Right atrium auricular region (tissue), 2 donors: Measurements from ENCODE around the gene RIMS1. TPM values are rescaled to one million over a fixed set of nuclear protein-coding genes. Genes with fewer than 3 reads are reported as not detected.

Source experiments
- DNase-seq: peaks from one replicate; pipeline ENCODE4 v3.0.0-alpha.2; 2019; ENCODE audit warnings: low spot score
- H3K27ac ChIP-seq, 2 donors: fragments of 200-600 bp; sonication (generic); 1 replicate in 1 of 2; 2 replicates in 1 of 2; pipeline ENCODE4 v1.5.1; 2016 to 2019
- H3K27me3 ChIP-seq, 2 donors: fragments of 200-600 bp; sonication (generic); one replicate each; pipeline versions ENCODE4 v1.5.1 to v1.6.0; 2017 to 2019
- H3K36me3 ChIP-seq: fragments of 200-600 bp; sonication (generic); one replicate; pipeline ENCODE4 v1.5.1; 2016
- H3K4me1 ChIP-seq, 2 donors: fragments of 200-600 bp; sonication (generic); one replicate each; pipeline versions ENCODE4 v1.5.1 to v1.6.0; 2017 to 2019
- H3K4me3 ChIP-seq, 2 donors: fragments of 200-600 bp; sonication (generic); 1 replicate in 1 of 2; 2 replicates in 1 of 2; pipeline ENCODE4 v1.5.1; 2017 to 2019; ENCODE audit warnings: mild to moderate bottlenecking in 1 of 2, moderate library complexity in 1 of 2
- H3K9me3 ChIP-seq, 2 donors: fragments of 200-600 bp; sonication (generic); one replicate each; pipeline ENCODE4 v1.5.1; 2019
- total RNA-seq, 2 donors: library from RNA; depleted of rRNA; stranded (reverse); fragments of >200 nt; gene quantifications; one replicate each; pipeline ENCODE4 v1.1.0, GENCODE V29; 2016
- TF ChIP-seq, protein P1 (sequence below), 2 donors: fragments of 200-600 bp; sonication (generic); IDR thresholded peaks; one replicate each; pipeline ENCODE4 v1.5.1; 2019; ENCODE audit warnings: antibody characterized with exemption in 2 of 2

The RIMS1 gene
- total RNA-seq, 2 donors from 2014 or later = 0.55 to 1.3 TPM

DNA sequence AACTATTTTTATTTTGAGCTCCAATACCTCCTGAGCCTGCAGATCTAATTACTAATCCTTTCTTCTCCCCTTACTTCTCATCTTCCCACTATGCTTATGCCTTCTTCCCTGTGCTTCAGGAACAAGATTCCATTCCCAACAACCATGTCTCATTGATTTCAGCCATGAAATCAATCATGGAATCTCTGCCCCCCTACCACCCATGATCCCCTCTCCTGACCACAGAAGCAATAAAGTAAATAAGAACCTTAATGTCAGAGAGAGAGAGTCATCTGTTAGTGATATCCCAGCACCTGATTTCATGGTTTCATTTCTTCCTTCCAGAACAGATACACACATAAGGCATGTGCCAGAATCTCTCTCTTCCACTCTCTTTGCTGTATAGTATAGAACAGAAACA is 395.9 kb downstream of the RIMS1 start:
- DNase-seq = no peak
- Histone ChIP-seq H3K4me1 (no peaks in the 10 kb centered on the region), H3K27ac (no peak overlapping the region), H3K9me3 (no peaks in the 10 kb centered on the region), H3K36me3 (no peaks in the 10 kb centered on the region), H3K4me3 (no peak overlapping the region), H3K27me3 (no peaks in the 10 kb centered on the region)
- TF ChIP-seq, protein P1, sequence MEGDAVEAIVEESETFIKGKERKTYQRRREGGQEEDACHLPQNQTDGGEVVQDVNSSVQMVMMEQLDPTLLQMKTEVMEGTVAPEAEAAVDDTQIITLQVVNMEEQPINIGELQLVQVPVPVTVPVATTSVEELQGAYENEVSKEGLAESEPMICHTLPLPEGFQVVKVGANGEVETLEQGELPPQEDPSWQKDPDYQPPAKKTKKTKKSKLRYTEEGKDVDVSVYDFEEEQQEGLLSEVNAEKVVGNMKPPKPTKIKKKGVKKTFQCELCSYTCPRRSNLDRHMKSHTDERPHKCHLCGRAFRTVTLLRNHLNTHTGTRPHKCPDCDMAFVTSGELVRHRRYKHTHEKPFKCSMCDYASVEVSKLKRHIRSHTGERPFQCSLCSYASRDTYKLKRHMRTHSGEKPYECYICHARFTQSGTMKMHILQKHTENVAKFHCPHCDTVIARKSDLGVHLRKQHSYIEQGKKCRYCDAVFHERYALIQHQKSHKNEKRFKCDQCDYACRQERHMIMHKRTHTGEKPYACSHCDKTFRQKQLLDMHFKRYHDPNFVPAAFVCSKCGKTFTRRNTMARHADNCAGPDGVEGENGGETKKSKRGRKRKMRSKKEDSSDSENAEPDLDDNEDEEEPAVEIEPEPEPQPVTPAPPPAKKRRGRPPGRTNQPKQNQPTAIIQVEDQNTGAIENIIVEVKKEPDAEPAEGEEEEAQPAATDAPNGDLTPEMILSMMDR (IDR thresholded peaks at IDR 0.05) = no peak

GRCh38 chr6:72283571-72283970 is 397.2 kb downstream of the RIMS1 start:
- H3K36me3 ChIP-seq = no peaks in the 10 kb centered on the region
- H3K4me3 ChIP-seq = no peak overlapping the region
- no peaks in the 10 kb centered on the region for H3K9me3 ChIP-seq
- no peaks in the 10 kb centered on the region for H3K4me1 ChIP-seq
- no peak for DNase-seq
- no peak overlapping the region for H3K27ac ChIP-seq
- H3K27me3 ChIP-seq = no peaks in the 10 kb centered on the region
- TF ChIP-seq, protein P1 (IDR thresholded peaks at IDR 0.05) = no peak

GRCh38 chr6:72286911-72287311 is 400.6 kb downstream of the RIMS1 start:
- TF ChIP-seq, protein P1 (IDR thresholded peaks at IDR 0.05) = no peak
- H3K9me3 ChIP-seq = no peaks in the 10 kb centered on the region
- H3K27ac ChIP-seq = no peak overlapping the region
- H3K27me3 ChIP-seq = no peaks in the 10 kb centered on the region
- H3K4me3 ChIP-seq = no peak overlapping the region
- no peaks in the 10 kb centered on the region for H3K4me1 ChIP-seq
- no peak for DNase-seq
- no peaks in the 10 kb centered on the region for H3K36me3 ChIP-seq

- no peak for DNase-seq
- Histone ChIP-seq H3K27me3 (no peaks in the 10 kb centered on the region), H3K27ac (no peak overlapping the region), H3K4me3 (no peak overlapping the region), H3K9me3 (no peaks in the 10 kb centered on the region), H3K36me3 (no peaks in the 10 kb centered on the region), H3K4me1 (no peaks in the 10 kb centered on the region)
- TF ChIP-seq, protein P1 (IDR thresholded peaks at IDR 0.05) = no peak
Observed at GRCh38 chr6:72287801-72288200, 401.5 kb downstream of the RIMS1 start.

GRCh38 chr6:72288592-72288991 is 402.2 kb downstream of the RIMS1 start:
- TF ChIP-seq, protein P1 (IDR thresholded peaks at IDR 0.05) = no peak

GRCh38 chr6:72290620-72291019 is 404.3 kb downstream of the RIMS1 start:
- Histone ChIP-seq H3K4me1 (no peaks in the 10 kb centered on the region), H3K27me3 (no peaks in the 10 kb centered on the region), H3K36me3 (no peaks in the 10 kb centered on the region), H3K9me3 (no peaks in the 10 kb centered on the region), H3K27ac (no peak overlapping the region), H3K4me3 (no peak overlapping the region)
- DNase-seq = no peak
- TF ChIP-seq, protein P1 (IDR thresholded peaks at IDR 0.05) = no peak

More at GRCh38 chr6:72288592-72288991, 402.2 kb downstream of the RIMS1 start:
- H3K4me1 ChIP-seq = no peaks in the 10 kb centered on the region
- no peak overlapping the region for H3K27ac ChIP-seq
- no peaks in the 10 kb centered on the region for H3K27me3 ChIP-seq
- H3K4me3 ChIP-seq = no peak overlapping the region
- H3K36me3 ChIP-seq = no peaks in the 10 kb centered on the region
- H3K9me3 ChIP-seq = no peaks in the 10 kb centered on the region
- no peak for DNase-seq
